Tibial nerve (tissue), 4 donors: Measurements from ENCODE around the gene UBA1.

Experiments
- EP300 ChIP-seq, 2 donors: sonication (generic); formaldehyde crosslinking; IDR thresholded peaks; one replicate each; pipeline ENCODE4 v1.6.1; 2017; ENCODE audit warnings: antibody characterized with exemption in 2 of 2, mild to moderate bottlenecking in 1 of 2
- POLR2A ChIP-seq, 2 donors: fragments of 450-650 bp; IDR thresholded peaks; one replicate each; pipeline ENCODE4 v1.6.1; 2017; ENCODE audit warnings: antibody characterized with exemption in 2 of 2, mild to moderate bottlenecking in 2 of 2, moderate library complexity in 2 of 2
- TF ChIP-seq, protein P1 (sequence below), 5 experiments: fragments of 200-600 bp in 3 of 5; fragments of 450-650 bp in 2 of 5; sonication (generic) in 3 of 5; IDR thresholded peaks; one replicate each; pipeline ENCODE4 v1.5.1; 2016 to 2019; ENCODE audit warnings: antibody characterized with exemption in 5 of 5, mild to moderate bottlenecking in 3 of 5, moderate library complexity in 2 of 5

DNA sequence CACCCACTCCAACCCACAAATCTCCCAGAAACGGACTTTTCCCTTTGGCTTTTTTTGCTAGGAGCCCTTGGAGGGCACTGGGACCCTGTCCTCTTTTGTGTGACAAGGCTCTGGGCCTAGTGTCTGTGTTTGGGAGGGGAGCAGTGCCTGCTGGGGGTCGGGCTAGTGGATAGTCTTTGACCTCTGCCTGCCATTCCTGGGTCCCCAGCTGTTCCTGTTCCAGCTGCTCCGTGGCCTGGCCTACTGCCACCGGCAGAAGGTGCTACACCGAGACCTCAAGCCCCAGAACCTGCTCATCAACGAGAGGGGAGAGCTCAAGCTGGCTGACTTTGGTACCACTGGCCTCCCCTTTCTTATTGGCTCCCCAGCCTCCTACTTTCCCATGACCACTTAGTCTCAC is 32.4 kb downstream of the UBA1 start:
- TF ChIP-seq, protein P1, sequence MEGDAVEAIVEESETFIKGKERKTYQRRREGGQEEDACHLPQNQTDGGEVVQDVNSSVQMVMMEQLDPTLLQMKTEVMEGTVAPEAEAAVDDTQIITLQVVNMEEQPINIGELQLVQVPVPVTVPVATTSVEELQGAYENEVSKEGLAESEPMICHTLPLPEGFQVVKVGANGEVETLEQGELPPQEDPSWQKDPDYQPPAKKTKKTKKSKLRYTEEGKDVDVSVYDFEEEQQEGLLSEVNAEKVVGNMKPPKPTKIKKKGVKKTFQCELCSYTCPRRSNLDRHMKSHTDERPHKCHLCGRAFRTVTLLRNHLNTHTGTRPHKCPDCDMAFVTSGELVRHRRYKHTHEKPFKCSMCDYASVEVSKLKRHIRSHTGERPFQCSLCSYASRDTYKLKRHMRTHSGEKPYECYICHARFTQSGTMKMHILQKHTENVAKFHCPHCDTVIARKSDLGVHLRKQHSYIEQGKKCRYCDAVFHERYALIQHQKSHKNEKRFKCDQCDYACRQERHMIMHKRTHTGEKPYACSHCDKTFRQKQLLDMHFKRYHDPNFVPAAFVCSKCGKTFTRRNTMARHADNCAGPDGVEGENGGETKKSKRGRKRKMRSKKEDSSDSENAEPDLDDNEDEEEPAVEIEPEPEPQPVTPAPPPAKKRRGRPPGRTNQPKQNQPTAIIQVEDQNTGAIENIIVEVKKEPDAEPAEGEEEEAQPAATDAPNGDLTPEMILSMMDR (IDR thresholded peaks at IDR 0.05): no peak
- TF ChIP-seq EP300 (IDR thresholded peaks at IDR 0.05): no peak
- TF ChIP-seq POLR2A (IDR thresholded peaks at IDR 0.05): no peak
